CD4-positive, alpha-beta T cell treated with Interleukin-6 for 4 hours (primary cell): ENCODE measurements around the gene ZNF652.
A peak's percentile ranks its signal among the peaks of the same experiment; 100 is the strongest.
"Not testable (repeated sequence)": the region's sequence is repeated elsewhere in the genome, so short reads cannot be mapped to it uniquely, and the experiment has no call there.

Experiments used
- DNase-seq: peaks from one replicate; pipeline ENCODE4 v3.0.0-alpha.2; 2020; ENCODE audit warnings: mixed read lengths

Gene ZNF652

GRCh38 chr17:49298371-49298976 is 63.6 kb downstream of the ZNF652 start:
- no peak for DNase-seq

- DNase-seq: no peak
Observed at GRCh38 chr17:49297141-49297540, 64.9 kb downstream of the ZNF652 start.

GRCh38 chr17:49294122-49294521 is 67.9 kb downstream of the ZNF652 start:
- DNase-seq: no peak

GRCh38 chr17:49292901-49293300 is 69.1 kb downstream of the ZNF652 start:
- DNase-seq: no peak

GRCh38 chr17:49291929-49292328 is 70.1 kb downstream of the ZNF652 start:
- no peak for DNase-seq

- peak; percentile 9 for DNase-seq
Observed at GRCh38 chr17:49290690-49291359, 71.2 kb downstream of the ZNF652 start.

GRCh38 chr17:49288388-49288787 is 73.7 kb downstream of the ZNF652 start:
- no peak for DNase-seq

GRCh38 chr17:49287481-49287880 is 74.6 kb downstream of the ZNF652 start:
- DNase-seq: no peak

- DNase-seq: not testable (repeated sequence)
Observed at GRCh38 chr17:49286261-49286973, 75.6 kb downstream of the ZNF652 start.

GRCh38 chr17:49285716-49286115 is 76.3 kb downstream of the ZNF652 start:
- DNase-seq: no peak

GRCh38 chr17:49280918-49281317 is 81.1 kb downstream of the ZNF652 start:
- DNase-seq: no peak

- no peak for DNase-seq
Observed at GRCh38 chr17:49280061-49280460, 82.0 kb downstream of the ZNF652 start.

GRCh38 chr17:49279263-49280015 is 82.6 kb downstream of the ZNF652 start:
- DNase-seq: not testable (repeated sequence)

GRCh38 chr17:49278076-49278475 is 84.0 kb downstream of the ZNF652 start:
- no peak for DNase-seq

GRCh38 chr17:49277638-49278037 is 84.4 kb downstream of the ZNF652 start:
- DNase-seq: no peak

- DNase-seq: not testable (repeated sequence)
Observed at GRCh38 chr17:49275981-49276380, 86.1 kb downstream of the ZNF652 start.

GRCh38 chr17:49269356-49269755 is 92.7 kb downstream of the ZNF652 start:
- DNase-seq: no peak

- no peak for DNase-seq
Observed at GRCh38 chr17:49267912-49268311, 94.1 kb downstream of the ZNF652 start.

GRCh38 chr17:49266233-49266632 is 95.8 kb downstream of the ZNF652 start:
- DNase-seq: no peak

- not testable (repeated sequence) for DNase-seq
Observed at GRCh38 chr17:49261540-49261939, 100.5 kb downstream of the ZNF652 start.

GRCh38 chr17:49260817-49261291 is 101.2 kb downstream of the ZNF652 start:
- peak; percentile 58 for DNase-seq

- DNase-seq: peak; percentile 55
Observed at GRCh38 chr17:49260011-49260816, 101.8 kb downstream of the ZNF652 start.
